HG03139 (cell line): ENCODE data around the gene PRRT3.
A peak's percentile ranks its signal among the peaks of the same experiment; 100 is the strongest.

Experiments used
- ATAC-seq: cut with Tn5 transposase; IDR thresholded peaks from one replicate; pipeline ENCODE4 v1.9.1; 2021; ENCODE audit not compliant: unreplicated experiment

PRRT3 gene

GRCh38 chr3:9951962-9952805, at the start of gene PRRT3:
Gene PRRT3, minus strand, starts transcription at chr3:9952408. Its CDS starts 2,293 bp downstream, at chr3:9950115.
- peak; percentile 56 for ATAC-seq

GRCh38 chr3:10000686-10001085, 48.5 kb upstream of the PRRT3 start:
- ATAC-seq = no peak

DNA sequence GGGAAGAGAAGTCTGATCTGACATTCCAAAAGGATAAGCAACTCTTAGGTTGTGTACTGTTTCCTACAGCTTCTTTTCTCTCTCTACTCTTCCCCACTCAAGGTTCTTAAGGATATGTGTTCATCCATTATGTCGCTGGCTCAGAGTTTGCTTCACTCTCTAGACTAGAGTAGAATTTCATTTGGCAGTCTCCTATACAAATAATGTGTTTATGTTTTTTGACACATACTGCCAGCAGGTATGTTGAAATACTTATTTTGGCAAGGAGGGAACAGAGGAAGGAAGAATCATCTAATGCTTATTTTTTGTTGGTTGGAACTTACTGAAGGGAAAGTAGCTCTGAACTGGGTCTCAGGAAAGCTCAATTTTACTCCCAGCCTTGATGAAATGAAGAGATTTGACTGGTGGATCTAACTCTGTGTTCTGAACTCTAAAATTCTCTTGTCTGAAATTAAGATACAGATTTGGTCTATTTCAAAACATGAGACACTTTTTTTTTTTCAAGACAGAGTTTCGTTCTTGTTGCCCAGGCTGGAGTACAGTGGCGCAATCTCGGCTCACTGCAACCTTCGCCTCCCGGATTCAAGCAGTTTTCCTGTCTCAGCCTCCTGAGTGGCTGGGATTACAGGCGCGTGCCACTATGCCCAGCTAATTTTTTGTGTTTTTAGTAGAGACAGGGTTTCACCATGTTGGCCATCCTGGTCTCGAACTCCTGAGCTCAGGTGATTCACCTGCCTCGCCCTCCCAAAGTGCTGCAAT, 42.1 kb upstream of the PRRT3 start:
- no peak for ATAC-seq

DNA sequence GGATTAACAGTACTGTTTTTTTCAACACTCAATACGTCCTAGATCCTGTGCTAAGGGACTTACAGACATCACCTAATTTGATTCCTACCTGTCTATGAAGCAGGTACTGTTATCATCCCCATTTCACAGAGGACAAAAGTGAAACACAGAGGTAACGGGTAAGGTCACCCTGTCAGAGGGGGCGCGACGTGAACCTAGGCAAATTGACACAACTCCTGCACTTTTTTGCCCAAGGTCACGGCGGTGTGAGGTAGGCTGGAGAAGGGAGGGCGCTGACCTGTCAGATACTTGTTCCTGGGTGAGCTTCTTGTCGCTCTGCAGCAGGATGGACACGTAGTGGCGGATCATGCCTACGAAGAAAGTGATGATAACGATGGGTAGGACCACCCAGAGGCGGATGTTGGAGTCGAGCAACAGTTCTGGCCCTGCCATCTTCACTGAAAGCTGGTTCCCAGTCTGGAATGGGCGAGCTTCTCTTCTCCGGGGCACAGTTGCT, 34.1 kb upstream of the PRRT3 start:
- ATAC-seq = peak; percentile 29

DNA sequence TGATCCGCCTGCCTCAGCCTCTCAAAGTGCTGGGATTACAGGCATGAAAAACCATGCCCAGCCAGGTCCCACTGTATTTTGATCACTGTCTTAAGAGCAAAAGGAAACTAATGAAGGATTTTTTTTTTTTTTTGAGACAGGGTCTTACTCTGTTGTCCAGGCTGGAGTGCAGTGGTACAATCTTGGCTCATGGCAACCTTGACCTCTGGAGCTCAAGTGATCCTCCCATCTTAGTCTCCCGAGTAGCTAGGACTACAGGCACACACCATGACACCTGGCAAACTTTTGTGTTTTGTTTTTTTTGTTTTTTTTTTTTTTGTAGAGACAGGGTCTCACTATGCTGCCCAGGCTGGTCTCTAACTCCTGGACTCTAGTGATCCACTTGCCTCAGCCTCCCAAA, 28.0 kb upstream of the PRRT3 start:
- ATAC-seq = no peak

- ATAC-seq = no peak
Measured at GRCh38 chr3:9978710-9979305, 26.6 kb upstream of the PRRT3 start.

GRCh38 chr3:9976721-9977709, 24.8 kb upstream of the PRRT3 start:
- ATAC-seq = no peak

- ATAC-seq = no peak
Measured at GRCh38 chr3:9970020-9970652, 17.9 kb upstream of the PRRT3 start.

DNA sequence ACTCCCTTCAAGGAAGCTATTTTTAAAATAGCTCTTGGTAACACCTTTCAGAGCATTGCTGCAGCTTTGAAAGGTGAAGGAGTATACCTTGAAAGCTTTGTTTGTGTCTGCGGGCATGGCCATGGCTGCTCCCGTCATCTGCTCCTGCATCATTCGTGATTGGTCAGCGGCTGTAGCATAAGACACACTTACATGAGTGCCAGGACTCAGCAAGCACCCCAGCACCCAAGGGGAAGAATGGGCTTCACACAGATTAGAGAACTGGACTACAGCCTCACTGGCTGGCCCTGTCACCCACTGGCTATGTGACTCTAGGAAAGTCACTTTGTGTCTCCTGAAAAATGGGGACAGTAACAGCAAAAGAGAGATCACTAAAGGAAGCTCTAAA, 17.4 kb upstream of the PRRT3 start:
- no peak for ATAC-seq

GRCh38 chr3:9966841-9967240, 14.6 kb upstream of the PRRT3 start:
- no peak for ATAC-seq

GRCh38 chr3:9965200-9965875, 13.1 kb upstream of the PRRT3 start:
- ATAC-seq = no peak

DNA sequence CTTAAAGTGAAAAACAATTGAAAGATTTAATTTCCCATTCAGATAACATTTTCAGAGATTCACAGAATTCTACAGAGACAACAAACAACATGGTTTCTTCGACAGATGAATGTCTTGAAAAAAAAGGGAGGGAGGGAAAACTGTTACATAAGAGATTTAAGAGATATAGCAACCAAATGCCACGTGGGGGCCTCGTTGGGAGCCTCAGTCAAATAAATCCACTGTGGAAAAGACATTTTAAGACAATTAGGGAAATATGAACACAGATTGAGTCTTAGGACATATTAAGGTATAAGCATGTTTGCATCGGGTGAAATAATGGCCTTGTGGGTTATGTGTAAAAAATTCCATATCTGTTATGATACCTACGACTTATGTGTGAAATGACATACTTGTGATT, 5.0 kb upstream of the PRRT3 start:
- no peak for ATAC-seq

- ATAC-seq = no peak
Measured at GRCh38 chr3:9955611-9956352, 3.6 kb upstream of the PRRT3 start.

GRCh38 chr3:9955067-9955502, 2.9 kb upstream of the PRRT3 start:
- no peak for ATAC-seq

- ATAC-seq = no peak
Measured at GRCh38 chr3:9951598-9951961, 628 bp downstream of the PRRT3 start.

- no peak for ATAC-seq
Measured at GRCh38 chr3:9951126-9951525, 1.1 kb downstream of the PRRT3 start.

DNA sequence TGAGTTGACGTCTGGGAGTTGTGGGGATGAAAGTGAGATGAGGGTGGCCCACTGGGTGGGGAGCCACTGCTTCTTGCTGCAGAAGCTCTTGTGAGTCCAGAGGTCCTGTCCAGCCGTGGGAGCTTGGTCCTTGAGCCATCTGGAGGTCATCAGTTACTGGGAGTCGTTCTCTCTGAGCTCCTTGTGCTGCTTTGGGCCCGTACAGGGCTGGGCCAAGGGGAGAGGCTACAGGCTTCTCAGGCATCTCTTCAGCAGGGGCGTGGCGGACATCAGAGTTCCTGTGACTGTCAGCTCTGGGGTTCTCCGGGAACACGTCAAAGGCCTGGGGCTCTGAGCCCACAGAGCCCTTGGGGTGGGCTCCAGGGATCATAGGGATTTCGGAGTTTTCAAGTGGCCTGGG, 2.6 kb downstream of the PRRT3 start:
- ATAC-seq = no peak

DNA sequence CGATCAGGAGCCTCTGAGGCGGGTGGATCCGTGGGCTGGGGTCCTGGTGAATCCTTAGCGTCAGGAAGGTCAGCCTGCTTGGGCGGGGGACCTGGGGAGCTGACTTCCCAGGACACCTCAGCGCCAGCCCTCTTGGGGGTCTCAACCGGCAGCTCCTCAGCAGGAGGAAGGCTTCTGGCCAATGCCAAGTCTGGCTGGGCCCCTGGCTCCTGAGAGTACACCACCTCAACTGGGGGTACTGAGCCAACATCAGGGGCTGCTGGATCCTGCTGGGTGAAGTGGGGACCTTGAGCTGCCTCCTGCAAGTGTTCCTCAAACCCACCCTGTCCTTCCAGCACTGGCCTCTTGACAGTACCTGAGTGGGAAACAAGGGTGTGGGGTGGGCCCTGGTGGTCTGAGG, 3.1 kb downstream of the PRRT3 start:
- no peak for ATAC-seq

- ATAC-seq = no peak
Measured at GRCh38 chr3:9948586-9948985, 3.6 kb downstream of the PRRT3 start.
